H1 (cell line): ENCODE measurements around the gene NOL9. TPM values are rescaled to one million over a fixed set of nuclear protein-coding genes. Genes with fewer than 3 reads are reported as not detected.
A peak's percentile ranks its signal among the peaks of the same experiment; 100 is the strongest.
"Not testable (repeated sequence)": the region's sequence is repeated elsewhere in the genome, so short reads cannot be mapped to it uniquely, and the experiment has no call there.

Experiments used
- CTCF ChIA-PET: fragments of 300-600 bp; sonication (Branson Sonifier 250); formaldehyde crosslinking; loops from one replicate; lab custom pipeline; 2021; ENCODE audit not compliant: partially characterized antibody; lab: Charles Lee
- POLR2A ChIA-PET: fragments of 300-600 bp; sonication (Branson Sonifier 250); formaldehyde crosslinking; loops from one replicate; lab custom pipeline; 2021; ENCODE audit warnings: inconsistent platforms; ENCODE audit not compliant: partially characterized antibody; lab: Charles Lee
- DNase-seq, 2 experiments: peaks; one replicate each; pipeline versions ENCODE4 v3.0.0 to v3.0.0-alpha.2; 2010 to 2022; ENCODE audit warnings: low spot score in 2 of 2, low read depth in 1 of 2, mixed read lengths in 1 of 2
- FAIRE-seq: peaks from 2 replicates; lab custom pipeline; 2011; peaks lifted over from hg19 to GRCh38; lab: Jason Lieb, UNC
- H2AFZ ChIP-seq: 2 replicates; pipeline ENCODE4 v1.8.1; 2012; ENCODE audit warnings: low read length, inconsistent platforms
- H2AK5ac ChIP-seq: 2 replicates; pipeline ENCODE4 v1.6.1; 2013; ENCODE audit warnings: low read depth, low read length
- H2BK120ac ChIP-seq: replicated peaks from 2 replicates; pipeline ENCODE3; 2013; ENCODE audit warnings: low read depth, low read length, inconsistent platforms
- H2BK12ac ChIP-seq: 2 replicates; pipeline ENCODE4 v1.6.1; 2013; ENCODE audit warnings: low read depth, low read length
- H2BK15ac ChIP-seq: 2 replicates; pipeline ENCODE4 v1.6.1; 2013; ENCODE audit warnings: low read length
- H2BK20ac ChIP-seq: 2 replicates; pipeline ENCODE4 v1.6.1; 2013; ENCODE audit warnings: low read length
- H2BK5ac ChIP-seq: 2 replicates; pipeline ENCODE4 v1.6.1; 2013; ENCODE audit warnings: low read depth, low read length
- H3K14ac ChIP-seq: 2 replicates; pipeline ENCODE4 v1.6.1; 2013; ENCODE audit warnings: inconsistent platforms; ENCODE audit not compliant: insufficient read length
- H3K18ac ChIP-seq: 2 replicates; pipeline ENCODE4 v1.6.1; 2013; ENCODE audit warnings: low read length; ENCODE audit errors: extremely low read depth
- H3K23ac ChIP-seq: 2 replicates; pipeline ENCODE4 v1.6.1; 2013; ENCODE audit warnings: inconsistent platforms; ENCODE audit not compliant: insufficient read length
- H3K23me2 ChIP-seq: 2 replicates; pipeline ENCODE4 v1.6.1; 2013; ENCODE audit warnings: low read depth, low read length
- H3K27ac ChIP-seq: 2 replicates; pipeline ENCODE4 v1.6.1; 2011; ENCODE audit warnings: low read depth, low read length, inconsistent platforms
- H3K27me3 ChIP-seq, 4 experiments: replicated peaks in 1 of 4; 1 replicate in 1 of 4; 2 replicates in 3 of 4; pipeline versions ENCODE4 v1.6.1 to v1.8.1; 2011 to 2013; ENCODE audit warnings: low read length in 3 of 4, mild to moderate bottlenecking in 3 of 4, inconsistent platforms in 2 of 4, mixed read lengths in 2 of 4, moderate library complexity in 1 of 4; ENCODE audit not compliant: control insufficient read depth in 3 of 4, insufficient read depth in 3 of 4; ENCODE audit errors: extremely low read depth in 1 of 4
- H3K36me3 ChIP-seq, 4 experiments: 2 replicates each; pipeline versions ENCODE4 v1.6.1 to v1.8.1; 2011 to 2013; ENCODE audit warnings: mild to moderate bottlenecking in 4 of 4, low read length in 3 of 4, moderate library complexity in 2 of 4, control low read depth in 1 of 4, inconsistent platforms in 1 of 4; ENCODE audit not compliant: insufficient read depth in 4 of 4, control insufficient read depth in 2 of 4
- H3K4ac ChIP-seq: replicated peaks from 2 replicates; pipeline ENCODE3; 2013; ENCODE audit warnings: low read length, low read depth, mixed read lengths, inconsistent platforms; ENCODE audit not compliant: insufficient read length
- H3K4me1 ChIP-seq, 4 experiments: replicated peaks in 1 of 4; 1 replicate in 1 of 4; 2 replicates in 3 of 4; pipeline versions ENCODE4 v1.6.1 to v1.8.1; 2011 to 2013; ENCODE audit warnings: low read length in 3 of 4, inconsistent platforms in 2 of 4, mixed read lengths in 1 of 4; ENCODE audit not compliant: insufficient read depth in 4 of 4, control insufficient read depth in 3 of 4
- H3K4me2 ChIP-seq, 2 experiments: 2 replicates each; pipeline versions ENCODE4 v1.6.1 to v1.8.1; 2011 to 2013; ENCODE audit warnings: low read depth in 2 of 2, low read length in 2 of 2, control low read depth in 1 of 2, inconsistent platforms in 1 of 2, mild to moderate bottlenecking in 1 of 2; ENCODE audit not compliant: insufficient read depth in 1 of 2
- H3K4me3 ChIP-seq, 4 experiments: fragments of 200-600, 300-600 bp in 1 of 4; sonication (generic), shearing (Covaris generic), sonication (Bioruptor Twin) in 1 of 4; 2 replicates each; pipeline versions ENCODE4 v1.5.1 to v1.8.1; 2011 to 2016; ENCODE audit warnings: low read length in 4 of 4, low read depth in 3 of 4, control low read depth in 2 of 4, inconsistent platforms in 2 of 4, mild to moderate bottlenecking in 2 of 4, mixed read lengths in 1 of 4, moderate library complexity in 1 of 4; ENCODE audit not compliant: insufficient read depth in 2 of 4; ENCODE audit errors: extremely low read depth in 1 of 4
- H3K56ac ChIP-seq: replicated peaks from 2 replicates; pipeline ENCODE3; 2013; ENCODE audit warnings: low read depth, mild to moderate bottlenecking, mixed read lengths, low read length, inconsistent platforms; ENCODE audit not compliant: insufficient read length
- H3K79me1 ChIP-seq: 2 replicates; pipeline ENCODE4 v1.6.1; 2013; ENCODE audit warnings: low read depth, low read length, control low read depth
- H3K79me2 ChIP-seq, 2 experiments: 2 replicates each; pipeline versions ENCODE4 v1.6.1 to v1.8.1; 2012 to 2013; ENCODE audit warnings: low read length in 2 of 2, mild to moderate bottlenecking in 2 of 2, inconsistent platforms in 1 of 2; ENCODE audit not compliant: insufficient read depth in 2 of 2, control insufficient read depth in 1 of 2
- H3K9ac ChIP-seq, 4 experiments: replicated peaks in 1 of 4; 1 replicate in 1 of 4; 2 replicates in 3 of 4; pipeline versions ENCODE4 v1.6.1 to v1.8.1; 2011 to 2013; ENCODE audit warnings: low read depth in 3 of 4, low read length in 3 of 4, control low read depth in 2 of 4, mild to moderate bottlenecking in 2 of 4, moderate library complexity in 2 of 4, inconsistent platforms in 1 of 4; ENCODE audit errors: extremely low read depth in 1 of 4
- H3K9me3 ChIP-seq, 2 experiments: 2 replicates each; pipeline versions ENCODE4 v1.6.1 to v1.8.1; 2012 to 2013; ENCODE audit warnings: mild to moderate bottlenecking in 2 of 2, moderate library complexity in 2 of 2, control low read depth in 1 of 2, inconsistent platforms in 1 of 2, low read depth in 1 of 2, low read length in 1 of 2, mixed read lengths in 1 of 2; ENCODE audit not compliant: insufficient read depth in 2 of 2
- H4K20me1 ChIP-seq, 2 experiments: replicated peaks in 1 of 2; 2 replicates each; pipeline versions ENCODE3 to v1.8.1; 2011 to 2013; ENCODE audit warnings: inconsistent platforms in 2 of 2, low read length in 2 of 2, mild to moderate bottlenecking in 1 of 2; ENCODE audit not compliant: insufficient read depth in 2 of 2, control insufficient read depth in 1 of 2
- H4K5ac ChIP-seq: 2 replicates; pipeline ENCODE4 v1.6.1; 2013; ENCODE audit warnings: low read length, low read depth, mixed read lengths, inconsistent platforms; ENCODE audit not compliant: insufficient read length
- H4K8ac ChIP-seq: 2 replicates; pipeline ENCODE4 v1.8.0; 2013; ENCODE audit warnings: mild to moderate bottlenecking, moderate library complexity, low read length, inconsistent platforms; ENCODE audit not compliant: insufficient read depth; ENCODE audit errors: extremely low read depth
- H4K91ac ChIP-seq: replicated peaks from 2 replicates; pipeline ENCODE3; 2013; ENCODE audit warnings: low read length, mixed read lengths, inconsistent platforms; ENCODE audit not compliant: insufficient read length
- WGBS, 2 experiments: shearing (Covaris generic) in 1 of 2; methylation state at CpG; one replicate each; pipeline versions ENCODE4 v1.1.6 to v1.1.7; 2013 to 2015; ENCODE audit warnings: low lambda C conversion rate in 2 of 2, mixed read lengths in 2 of 2, inconsistent platforms in 1 of 2, low coverage in 1 of 2, missing lambda C conversion rate in 1 of 2; ENCODE audit not compliant: insufficient replicate concordance in 2 of 2, insufficient coverage in 1 of 2, insufficient read length in 1 of 2; ENCODE audit errors: extremely low coverage in 1 of 2, missing lambda C conversion rate in 1 of 2; 5-methylcytosine and 5-hydroxymethylcytosine counted together
- polyA plus RNA-seq, 7 experiments: library from polyadenylated mRNA; depleted of rRNA in 3 of 7; stranded (reverse) in 5 of 7; unstranded in 2 of 7; fragments of >200 nt in 5 of 7; fragments of 200-250 nt in 2 of 7; gene quantifications; 1 replicate in 5 of 7; 2 replicates in 1 of 7; 4 replicates in 1 of 7; pipeline versions ENCODE4 v1.2.1 to v1.2.3, GENCODE V29; 2011 to 2013; ENCODE audit warnings: missing spikeins in 2 of 7, mixed read lengths in 2 of 7
- total RNA-seq: library from RNA; stranded (reverse); fragmentation: NEBNext Ultra II Directional; extraction: Animal tissue kit (Norgen Biotek cat#: 25700); gene quantifications from 2 replicates; pipeline ENCODE4 v1.2.1, GENCODE V29; 2021

Gene NOL9
- total and polyA plus RNA-seq, 2 of the 8 experiments (the other 6 are each of a cell fraction or from before 2014, with no cell fraction given), result 17.1 to 38.1 TPM

- H3K4me3 ChIP-seq, result peak overlapping the region; percentile 75 to 92 (median 86); a peak in 4 of 8 replicates
- H2AK5ac ChIP-seq, H4K91ac ChIP-seq, H3K23ac ChIP-seq, H4K5ac ChIP-seq, H3K9ac ChIP-seq, H3K14ac ChIP-seq, H3K9me3 ChIP-seq, H2BK15ac ChIP-seq, H2AFZ ChIP-seq, H2BK20ac ChIP-seq, H3K56ac ChIP-seq, H4K8ac ChIP-seq, FAIRE-seq, H2BK5ac ChIP-seq, H2BK120ac ChIP-seq, H3K4ac ChIP-seq, DNase-seq, H3K18ac ChIP-seq, H2BK12ac ChIP-seq, H3K27ac ChIP-seq, H3K27me3 ChIP-seq: not testable (repeated sequence)
- peaks cover 21% of the 10 kb centered on the region for H3K79me1 ChIP-seq
- H3K4me2 ChIP-seq, result peak overlapping the region; percentile 91 to 94
- ChIA-PET CTCF (interaction anchor here (0.7 to 3.3 kb wide), 12 partner anchors 10 to 77 kb away, joined by 3 to 16 read pairs (median 4); partner anchors contain the start of genes PHF13 and THAP3), POLR2A (interaction anchor here (5.4 to 10.8 kb wide), 4 partner anchors 10 to 46 kb away, joined by 46 to 196 read pairs (median 120); partner anchors contain the start of genes NOL9, TAS1R1, THAP3 and ZBTB48)
- WGBS, 2 experiments, result 93% methylated on average over 8 of the region's 8 CpGs; no CpG with 5 or more reads in 1 of the 2 experiments
- peaks cover 2 to 13% (median 9%) of the 10 kb centered on the region in 4 experiments for H3K4me1 ChIP-seq
- peaks cover 18% of the 10 kb centered on the region for H3K23me2 ChIP-seq
- H3K36me3 ChIP-seq, result peaks cover 10 to 29% (median 26%) of the 10 kb centered on the region in 4 experiments; a peak in 7 of 8 replicates
- peaks cover 27 to 38% of the 10 kb centered on the region in 2 experiments for H4K20me1 ChIP-seq
- H3K79me2 ChIP-seq, result peaks cover 22 to 55% of the 10 kb centered on the region in 2 experiments; a peak in 3 of 4 replicates
Measured at GRCh38 chr1:6599991-6600390, 45.7 kb upstream of the NOL9 start.
